WTC11 (cell line): ENCODE measurements around the gene LONP2.

Source experiments
- ATF6 ChIP-seq: sonication (generic); formaldehyde crosslinking; IDR thresholded peaks from 2 replicates; pipeline ENCODE4 v1.8.1; 2023; ENCODE audit warnings: mild to moderate bottlenecking, missing genetic modification reagents
- JUN ChIP-seq: sonication (generic); formaldehyde crosslinking; IDR thresholded peaks from 2 replicates; pipeline ENCODE4 v1.8.0; 2023; ENCODE audit warnings: mild to moderate bottlenecking, missing genetic modification reagents
- NFYB ChIP-seq: sonication (generic); formaldehyde crosslinking; conservative IDR thresholded peaks from 2 replicates; pipeline ENCODE4 v1.8.0; 2022; ENCODE audit warnings: low read depth, missing genetic modification reagents
- SOX15 ChIP-seq: fragments of 250-450 bp; sonication (Bioruptor Pico); IDR thresholded peaks from 2 replicates; pipeline ENCODE4 v1.9.0; 2021; ENCODE audit warnings: mild to moderate bottlenecking
- TF ChIP-seq, protein P1 (sequence below): fragments of 200-600 bp; IDR thresholded peaks from 2 replicates; pipeline ENCODE4 v1.8.0; 2022; ENCODE audit warnings: antibody characterized with exemption
- TF ChIP-seq, protein P2 (sequence below): sonication (generic); formaldehyde crosslinking; IDR thresholded peaks from 2 replicates; pipeline ENCODE4 v1.8.0; 2023; ENCODE audit warnings: missing genetic modification reagents
- TF ChIP-seq, protein P3 (sequence below): sonication (generic); formaldehyde crosslinking; IDR thresholded peaks from 2 replicates; pipeline ENCODE4 v1.8.1; 2023; ENCODE audit warnings: mild to moderate bottlenecking, missing genetic modification reagents, moderate library complexity

DNA sequence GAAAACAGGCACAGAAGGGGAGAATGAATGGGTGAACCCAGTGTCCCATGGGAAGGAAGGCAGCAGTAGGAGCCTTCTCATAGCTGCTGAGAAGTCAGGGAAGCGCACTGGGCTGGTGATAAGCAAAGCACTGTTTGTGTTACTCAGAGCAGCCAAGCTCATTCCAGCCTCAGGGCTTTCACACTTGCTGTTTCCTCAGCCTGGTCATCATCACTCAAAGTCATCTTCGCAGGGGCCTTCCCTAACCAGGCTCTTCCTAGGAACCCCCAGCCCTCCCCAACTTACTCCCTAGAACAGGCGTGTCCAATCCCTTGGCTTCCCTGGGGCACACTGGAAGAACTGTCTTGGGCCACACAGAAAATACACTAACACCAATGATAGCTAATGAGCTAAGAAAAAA is 32.1 kb upstream of the LONP2 start:
- TF ChIP-seq, protein P1, sequence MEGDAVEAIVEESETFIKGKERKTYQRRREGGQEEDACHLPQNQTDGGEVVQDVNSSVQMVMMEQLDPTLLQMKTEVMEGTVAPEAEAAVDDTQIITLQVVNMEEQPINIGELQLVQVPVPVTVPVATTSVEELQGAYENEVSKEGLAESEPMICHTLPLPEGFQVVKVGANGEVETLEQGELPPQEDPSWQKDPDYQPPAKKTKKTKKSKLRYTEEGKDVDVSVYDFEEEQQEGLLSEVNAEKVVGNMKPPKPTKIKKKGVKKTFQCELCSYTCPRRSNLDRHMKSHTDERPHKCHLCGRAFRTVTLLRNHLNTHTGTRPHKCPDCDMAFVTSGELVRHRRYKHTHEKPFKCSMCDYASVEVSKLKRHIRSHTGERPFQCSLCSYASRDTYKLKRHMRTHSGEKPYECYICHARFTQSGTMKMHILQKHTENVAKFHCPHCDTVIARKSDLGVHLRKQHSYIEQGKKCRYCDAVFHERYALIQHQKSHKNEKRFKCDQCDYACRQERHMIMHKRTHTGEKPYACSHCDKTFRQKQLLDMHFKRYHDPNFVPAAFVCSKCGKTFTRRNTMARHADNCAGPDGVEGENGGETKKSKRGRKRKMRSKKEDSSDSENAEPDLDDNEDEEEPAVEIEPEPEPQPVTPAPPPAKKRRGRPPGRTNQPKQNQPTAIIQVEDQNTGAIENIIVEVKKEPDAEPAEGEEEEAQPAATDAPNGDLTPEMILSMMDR, result no peak
- TF ChIP-seq ATF6 (CRISPR knock-in tag) (no peak), SOX15 (CRISPR knock-in tag) (no peak), JUN (CRISPR knock-in tag) (no peak), NFYB (CRISPR knock-in tag) (no peak)
- TF ChIP-seq, protein P2, sequence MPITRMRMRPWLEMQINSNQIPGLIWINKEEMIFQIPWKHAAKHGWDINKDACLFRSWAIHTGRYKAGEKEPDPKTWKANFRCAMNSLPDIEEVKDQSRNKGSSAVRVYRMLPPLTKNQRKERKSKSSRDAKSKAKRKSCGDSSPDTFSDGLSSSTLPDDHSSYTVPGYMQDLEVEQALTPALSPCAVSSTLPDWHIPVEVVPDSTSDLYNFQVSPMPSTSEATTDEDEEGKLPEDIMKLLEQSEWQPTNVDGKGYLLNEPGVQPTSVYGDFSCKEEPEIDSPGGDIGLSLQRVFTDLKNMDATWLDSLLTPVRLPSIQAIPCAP (CRISPR knock-in tag), result no peak
- TF ChIP-seq, protein P3, sequence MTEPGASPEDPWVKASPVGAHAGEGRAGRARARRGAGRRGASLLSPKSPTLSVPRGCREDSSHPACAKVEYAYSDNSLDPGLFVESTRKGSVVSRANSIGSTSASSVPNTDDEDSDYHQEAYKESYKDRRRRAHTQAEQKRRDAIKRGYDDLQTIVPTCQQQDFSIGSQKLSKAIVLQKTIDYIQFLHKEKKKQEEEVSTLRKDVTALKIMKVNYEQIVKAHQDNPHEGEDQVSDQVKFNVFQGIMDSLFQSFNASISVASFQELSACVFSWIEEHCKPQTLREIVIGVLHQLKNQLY (CRISPR knock-in tag), result no peak
